GM12891 (cell line): ENCODE results near the gene KLK14.

Experiments
- PAX5 ChIP-seq: IDR thresholded peaks from 2 replicates; pipeline ENCODE4 v1.6.1; 2011; ENCODE audit warnings: low read length, moderate library complexity, mild to moderate bottlenecking; ENCODE audit not compliant: insufficient read depth, severe bottlenecking
- POLR2A ChIP-seq: IDR thresholded peaks from 2 replicates; pipeline ENCODE4 v1.6.1; 2011; ENCODE audit warnings: low read depth, low read length, control low read depth
- POLR2AphosphoS5 ChIP-seq: IDR thresholded peaks from 2 replicates; pipeline ENCODE4 v1.6.1; 2011; ENCODE audit warnings: low read depth, low read length, control low read depth
- SPI1 ChIP-seq: IDR thresholded peaks from 2 replicates; pipeline ENCODE4 v1.6.1; 2011; ENCODE audit warnings: low read depth, low read length, control low read depth
- TAF1 ChIP-seq: IDR thresholded peaks from 2 replicates; pipeline ENCODE4 v1.6.1; 2011; ENCODE audit warnings: low read depth, low read length, control low read depth

DNA sequence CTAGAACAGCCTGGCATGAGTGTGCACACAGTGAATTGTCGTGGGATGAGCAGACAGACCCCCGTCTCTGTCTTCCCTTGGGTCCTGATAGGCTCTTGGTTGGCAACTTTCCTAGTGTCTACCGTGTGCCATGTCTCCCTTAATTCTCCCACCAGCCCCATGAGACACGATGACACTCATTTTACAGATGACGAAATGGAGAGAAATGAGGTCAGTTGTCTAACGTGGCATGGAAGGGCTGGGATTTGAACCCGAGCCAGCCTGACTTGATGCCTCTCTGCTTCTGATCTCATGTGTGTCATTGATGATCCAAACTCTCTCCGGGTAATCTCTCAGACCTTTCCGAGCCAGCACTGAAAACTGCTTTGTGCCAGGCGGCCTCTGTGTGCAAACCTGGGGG is 8.4 kb upstream of the KLK14 start:
- TF ChIP-seq POLR2AphosphoS5 (no peak), POLR2A (no peak), SPI1 (no peak), PAX5 (no peak), TAF1 (no peak)
